GM21737 (cell line): ENCODE data around the gene LDLRAP1.
"Not testable (repeated sequence)": the region's sequence is repeated elsewhere in the genome, so short reads cannot be mapped to it uniquely, and the experiment has no call there.

ENCODE experiments used
- ATAC-seq: cut with Tn5 transposase; IDR thresholded peaks from one replicate; pipeline ENCODE4 v1.9.1; 2021; ENCODE audit warnings: mild to moderate bottlenecking, moderate library complexity; ENCODE audit not compliant: unreplicated experiment

Gene LDLRAP1

GRCh38 chr1:25573591-25573930 lies 30.2 kb downstream of the LDLRAP1 start:
- ATAC-seq: no peak

DNA sequence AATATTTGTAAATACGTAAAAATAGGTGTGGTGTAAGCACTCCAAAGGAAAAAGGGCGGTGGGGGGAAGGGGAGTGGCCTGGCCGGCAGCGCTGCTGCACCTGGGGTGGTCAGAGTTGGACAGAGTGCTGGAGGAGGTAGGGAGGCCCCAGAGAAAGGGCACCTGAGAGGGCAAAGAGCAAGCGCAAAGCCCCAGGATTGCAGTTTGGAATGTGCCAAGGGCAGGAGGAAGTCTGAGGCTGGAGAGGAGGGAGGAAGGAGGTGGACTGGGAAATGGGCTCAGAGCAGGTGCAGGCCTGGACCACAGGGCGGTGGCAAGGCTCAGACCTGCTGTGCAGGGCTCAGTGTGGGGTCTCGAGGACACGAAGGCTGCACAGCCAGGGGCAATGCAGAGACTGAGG lies 30.6 kb downstream of the LDLRAP1 start:
- ATAC-seq: no peak

- ATAC-seq: no peak
Measured at GRCh38 chr1:25575191-25575590, 31.8 kb downstream of the LDLRAP1 start.

- ATAC-seq: no peak
Measured at GRCh38 chr1:25576459-25577133, 33.2 kb downstream of the LDLRAP1 start.

DNA sequence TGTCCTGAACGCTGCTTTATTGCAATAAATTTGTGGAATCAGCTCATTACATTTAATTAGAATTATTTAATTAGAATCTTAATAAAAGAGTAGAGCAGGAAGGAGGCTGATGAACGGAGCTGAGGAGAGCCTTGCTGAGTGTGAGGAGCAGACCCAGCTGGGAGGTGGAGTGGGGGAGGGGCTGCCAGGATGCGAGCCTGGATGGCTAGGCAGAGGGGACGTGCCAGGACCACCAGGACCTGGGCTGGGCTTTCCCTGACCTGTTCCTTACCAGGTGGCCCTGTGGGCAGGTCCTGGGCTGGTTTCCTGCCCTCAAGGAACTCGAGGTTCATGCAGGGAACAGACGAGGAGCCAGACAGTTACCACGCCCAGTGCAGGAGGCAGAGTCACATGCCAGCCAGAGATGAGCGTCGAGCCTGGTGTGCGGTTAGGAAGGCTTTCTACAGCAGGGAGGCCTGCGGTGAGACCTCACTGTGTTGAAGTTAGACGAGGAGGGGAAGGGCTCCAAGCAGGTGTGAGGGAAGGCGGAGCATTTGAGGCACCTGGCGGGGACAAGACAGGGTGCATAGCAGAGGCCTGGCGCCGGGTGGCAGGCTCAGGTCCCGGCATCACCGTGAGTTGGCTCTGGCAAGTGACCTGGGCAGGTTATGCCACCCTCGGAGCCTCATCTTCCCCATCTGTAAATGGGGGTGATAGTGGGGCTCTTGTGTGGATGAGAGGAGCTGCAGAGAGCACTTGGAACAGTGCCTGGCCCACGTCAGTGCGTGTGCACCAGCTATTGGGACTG lies 33.9 kb downstream of the LDLRAP1 start:
- ATAC-seq: no peak

DNA sequence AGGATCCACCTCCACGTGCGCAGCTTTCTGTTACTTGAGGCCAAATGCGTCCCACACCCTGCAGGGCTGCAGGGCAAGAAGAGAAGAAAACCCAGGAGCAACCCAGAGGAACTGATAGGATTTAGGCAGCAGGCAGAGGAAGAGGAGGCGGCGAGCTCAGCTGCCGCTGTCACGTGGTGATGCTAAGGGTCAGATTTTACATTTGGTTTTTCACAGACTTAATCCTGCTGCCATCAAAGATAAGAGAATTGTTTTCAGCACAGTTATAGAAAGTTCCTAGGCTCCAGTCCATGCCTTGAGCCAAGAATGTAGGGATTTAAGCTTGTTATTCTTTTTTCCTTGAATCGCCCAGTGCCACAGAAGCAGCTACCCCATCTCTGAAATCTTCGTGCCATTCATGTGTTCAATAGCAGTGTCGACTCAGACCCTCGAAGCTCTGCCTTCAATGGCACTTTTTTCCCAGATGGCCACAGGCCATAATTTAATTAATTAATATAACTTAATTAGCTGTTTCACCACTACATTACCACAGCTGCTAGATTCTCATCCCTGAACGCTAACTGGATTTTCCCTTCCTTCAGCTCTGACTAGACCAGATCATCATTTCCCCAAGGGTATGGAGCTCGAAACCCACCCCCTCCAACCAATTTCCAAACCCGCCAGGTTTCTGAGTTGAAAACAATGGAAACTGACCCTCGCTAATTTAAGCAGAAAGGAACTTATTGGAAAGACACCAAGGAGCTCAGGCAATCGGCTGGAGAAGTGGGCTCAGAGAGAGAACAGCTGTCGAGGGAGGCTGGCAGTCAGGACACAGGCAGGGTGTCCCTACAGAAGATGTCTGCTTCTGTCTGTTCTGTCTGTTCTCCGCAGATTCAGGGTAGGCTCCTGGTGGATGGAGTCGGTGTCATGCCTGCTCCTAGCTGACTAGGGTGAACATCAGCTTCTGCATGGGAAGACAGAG lies 36.2 kb downstream of the LDLRAP1 start:
- ATAC-seq: no peak

- ATAC-seq: no peak
Measured at GRCh38 chr1:25580927-25581326, 37.5 kb downstream of the LDLRAP1 start.

DNA sequence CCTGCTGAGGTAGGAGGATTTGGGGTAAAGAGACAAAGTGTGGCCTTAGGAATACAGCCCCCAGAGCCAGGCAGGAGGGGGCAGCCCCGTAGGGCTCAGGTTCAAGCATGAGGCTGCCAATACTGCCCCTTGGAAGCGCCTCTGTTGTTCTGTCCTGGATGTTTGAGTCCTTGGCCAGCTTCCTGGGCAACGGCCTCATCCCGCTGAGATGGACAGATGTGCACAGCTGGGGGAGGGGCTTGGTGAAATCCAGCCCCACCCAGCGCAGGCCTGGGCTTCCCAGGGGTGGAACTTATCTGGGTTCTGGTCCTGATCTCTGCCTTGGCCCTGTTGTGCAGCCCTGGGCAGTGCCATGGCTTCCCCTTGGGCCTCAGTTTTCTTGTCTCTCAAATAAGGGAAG lies 38.4 kb downstream of the LDLRAP1 start:
- ATAC-seq: no peak

DNA sequence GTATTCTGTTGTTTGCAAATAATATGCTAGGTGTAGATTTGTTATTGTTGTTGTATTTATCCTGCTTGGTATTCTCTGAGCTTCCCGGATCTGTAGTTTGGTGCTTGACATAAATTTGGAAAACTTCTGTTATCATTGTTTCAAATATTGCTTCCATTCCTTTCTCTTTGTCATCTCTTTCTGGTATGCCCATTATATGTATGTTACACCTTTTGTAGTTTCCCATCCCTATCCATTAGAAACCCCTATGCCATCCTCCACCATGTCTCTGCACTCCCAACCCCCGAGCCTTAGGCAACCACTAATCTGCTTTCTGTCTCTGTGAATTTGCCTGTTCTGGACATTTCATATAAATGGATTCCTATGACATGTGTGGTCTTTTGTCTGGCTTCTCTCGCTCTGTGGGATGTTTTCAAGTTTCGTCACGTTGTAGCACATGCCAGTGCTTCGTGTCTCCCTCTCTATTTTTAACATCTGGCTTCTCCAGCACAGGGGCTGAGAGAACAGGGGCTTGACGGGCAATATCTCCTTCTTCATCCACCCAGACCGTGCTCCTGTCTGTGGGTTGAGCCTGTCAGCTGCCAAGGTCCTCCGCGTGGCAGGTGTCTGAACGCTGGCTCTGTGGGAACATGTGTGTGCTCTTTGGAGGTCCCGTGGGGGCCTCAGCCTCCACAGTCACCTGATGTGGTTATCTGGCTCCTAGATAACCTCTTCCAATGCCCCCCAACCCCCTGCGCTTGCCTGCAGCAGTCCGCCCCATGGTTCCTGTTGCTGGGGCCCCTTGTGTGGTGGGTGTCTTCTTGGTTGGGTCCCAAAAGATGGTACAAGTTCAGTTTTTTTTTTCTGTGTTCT lies 40.3 kb downstream of the LDLRAP1 start:
- no peak for ATAC-seq

DNA sequence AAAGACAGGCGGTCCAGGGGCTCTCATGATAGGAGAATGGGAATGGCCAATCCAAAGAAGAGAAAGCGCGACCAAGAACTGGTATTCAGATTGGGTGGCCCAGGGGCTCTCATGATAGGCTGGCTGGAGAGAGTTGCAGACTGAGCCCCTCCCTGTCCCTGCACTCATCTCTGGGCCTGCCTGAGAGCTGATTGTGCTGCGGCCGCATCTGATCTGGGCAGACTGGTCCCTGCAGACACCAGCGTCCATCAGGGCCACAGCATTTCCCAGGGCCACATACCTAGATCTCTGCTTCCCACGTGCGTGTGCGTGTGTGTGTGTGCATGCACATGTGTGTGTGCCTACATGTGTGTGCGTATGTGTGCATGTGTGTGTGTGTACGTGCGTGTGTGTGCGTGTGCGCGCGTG lies 42.8 kb downstream of the LDLRAP1 start:
- ATAC-seq: no peak

- ATAC-seq: no peak
Measured at GRCh38 chr1:25587290-25587689, 43.9 kb downstream of the LDLRAP1 start.

GRCh38 chr1:25588224-25588623 lies 44.8 kb downstream of the LDLRAP1 start:
- ATAC-seq: not testable (repeated sequence)

DNA sequence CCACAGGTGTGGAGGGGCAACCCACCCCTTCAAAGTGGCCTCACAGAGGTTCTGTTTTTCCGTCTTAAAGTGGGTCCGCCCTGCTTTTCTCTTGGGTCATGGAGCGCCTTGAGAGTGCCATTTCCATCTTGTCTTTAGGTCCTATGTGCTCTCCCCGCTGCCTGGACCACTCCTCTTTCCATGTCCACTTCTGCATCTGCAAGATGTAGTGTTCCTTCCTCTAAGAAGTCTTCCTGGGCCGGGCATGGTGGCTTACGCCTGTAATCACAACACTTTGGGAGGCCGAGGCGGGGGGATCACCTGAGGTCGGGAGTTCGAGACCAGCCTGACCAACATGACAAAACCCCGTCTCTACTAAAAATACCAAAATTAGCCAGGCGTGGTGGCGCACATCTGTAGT lies 45.4 kb downstream of the LDLRAP1 start:
- not testable (repeated sequence) for ATAC-seq

DNA sequence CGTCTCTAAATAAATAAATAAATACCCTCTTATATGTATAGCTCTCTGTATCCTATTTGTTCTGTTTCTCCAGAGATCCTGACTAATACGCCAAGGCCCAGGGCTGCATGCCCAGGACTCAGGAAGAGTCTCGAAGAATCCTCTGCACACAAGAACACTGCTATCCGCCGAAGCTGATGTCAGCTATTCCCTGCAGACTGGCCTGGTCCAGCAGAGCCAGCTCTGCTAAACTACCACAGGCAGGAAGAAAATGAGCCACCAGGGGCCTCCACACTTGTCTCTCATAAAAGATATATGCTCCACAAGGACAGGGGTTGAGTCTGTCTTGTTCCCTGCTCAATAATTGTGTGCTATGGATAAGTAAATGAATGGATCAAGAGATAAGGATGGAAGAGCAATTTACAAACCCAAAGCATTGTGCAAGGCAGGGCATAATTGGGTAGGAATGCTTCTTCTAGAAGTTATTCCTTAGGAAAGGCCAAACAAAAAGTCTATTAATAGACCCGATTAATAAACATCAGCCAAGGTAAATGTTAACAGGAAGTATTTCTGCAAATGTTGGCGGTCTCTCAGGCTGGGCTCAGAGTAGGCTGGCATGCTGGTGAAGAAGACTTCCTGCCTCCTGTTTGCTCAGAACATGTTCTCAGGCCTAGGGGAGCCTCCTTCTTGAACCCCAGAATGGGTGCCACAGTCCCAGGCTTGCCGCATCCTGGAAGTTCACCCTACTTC lies 46.9 kb downstream of the LDLRAP1 start:
- no peak for ATAC-seq

DNA sequence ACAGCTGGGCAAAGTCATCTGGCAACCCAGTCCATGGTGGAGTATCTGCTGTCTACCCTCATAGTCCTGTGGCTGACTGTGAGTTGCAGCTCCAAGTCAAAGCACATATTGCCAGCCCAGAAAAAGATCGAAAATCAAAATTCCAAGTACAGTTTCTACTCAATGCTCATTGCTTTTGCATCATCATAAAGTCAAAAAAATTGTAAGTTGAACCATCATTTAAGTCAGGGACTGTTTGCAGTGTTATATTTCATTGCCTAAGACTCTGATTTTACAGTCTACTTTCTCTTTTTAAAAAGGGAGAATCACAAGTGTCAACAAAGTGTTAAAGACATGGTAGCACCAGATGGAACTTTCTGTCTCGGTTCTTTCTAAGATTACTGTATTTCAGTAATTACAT lies 50.5 kb downstream of the LDLRAP1 start:
- no peak for ATAC-seq

DNA sequence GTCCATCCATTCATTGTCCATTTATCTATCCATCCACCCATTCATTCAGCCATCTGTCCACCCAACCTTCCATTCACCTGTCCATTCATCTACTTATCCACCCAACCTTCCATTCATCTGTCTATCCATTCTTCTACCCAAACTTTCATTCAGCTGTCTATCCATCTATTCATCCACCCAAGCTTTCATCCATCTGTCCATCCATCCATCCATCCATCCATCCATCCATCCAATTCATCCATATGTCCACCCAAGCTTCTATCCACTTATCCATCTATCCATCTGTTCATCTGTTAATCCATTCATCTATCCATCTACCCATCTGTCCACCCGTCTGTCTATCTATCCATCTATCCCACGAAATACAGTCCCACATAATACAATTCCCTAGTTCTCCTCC lies 51.6 kb downstream of the LDLRAP1 start:
- no peak for ATAC-seq

DNA sequence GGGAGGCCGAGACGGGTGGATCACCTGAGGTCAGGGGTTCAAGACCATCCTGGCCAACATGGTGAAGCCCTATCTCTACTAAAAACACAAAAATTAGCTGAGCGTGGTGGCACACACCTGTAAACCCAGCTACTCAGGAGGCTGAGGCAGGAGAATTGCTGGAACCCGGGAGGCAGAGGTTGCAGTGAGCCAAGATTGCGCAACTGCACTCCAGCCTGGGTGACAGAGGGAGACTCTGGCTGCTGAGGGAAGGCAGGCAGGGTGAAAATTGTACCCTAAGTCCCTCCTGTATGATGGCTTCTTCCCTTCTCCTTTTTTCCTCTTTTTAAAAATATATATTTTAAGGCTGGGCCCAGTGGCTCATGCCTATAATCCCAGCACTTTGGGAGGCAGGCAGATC lies 53.2 kb downstream of the LDLRAP1 start:
- ATAC-seq: not testable (repeated sequence)

- no peak for ATAC-seq
Measured at GRCh38 chr1:25598879-25599278, 55.5 kb downstream of the LDLRAP1 start.

DNA sequence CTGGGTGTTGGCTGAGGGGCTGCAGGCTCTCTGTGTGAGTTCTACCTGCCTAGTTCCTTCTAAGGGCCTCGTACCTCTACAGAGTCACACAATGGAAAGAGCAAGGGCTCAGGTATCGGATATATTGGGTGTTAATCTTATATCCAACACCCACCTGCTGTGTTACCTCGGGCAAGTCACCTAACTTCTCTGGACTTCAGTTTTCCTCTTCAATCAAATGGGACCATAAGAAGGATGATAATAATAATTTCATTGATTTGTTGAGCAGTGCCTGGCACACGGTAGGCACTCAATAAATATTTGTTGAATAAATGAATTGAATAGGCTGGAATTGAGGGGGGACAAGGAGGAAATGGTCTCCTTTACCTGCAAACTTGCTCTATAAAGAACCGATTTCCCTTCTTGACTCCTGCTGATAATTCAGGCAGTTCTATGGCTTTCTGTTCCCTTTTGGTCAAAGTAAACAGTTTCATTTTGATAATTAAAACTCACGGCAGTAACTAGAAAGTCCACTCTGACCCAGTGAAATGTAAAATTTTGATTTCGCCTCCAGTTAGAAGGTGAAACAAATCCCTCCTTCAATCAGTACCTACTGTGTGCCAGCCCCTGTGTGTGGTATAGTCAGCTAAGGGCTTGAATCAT lies 56.7 kb downstream of the LDLRAP1 start:
- no peak for ATAC-seq
